PFSK-1 (cell line): ENCODE results near the gene HMBS.

ENCODE experiments used
- FOXP2 ChIP-seq: optimal IDR thresholded peaks from 2 replicates; pipeline ENCODE3; 2011; ENCODE audit warnings: borderline replicate concordance, control low read depth, inconsistent platforms; ENCODE audit not compliant: insufficient read depth; ENCODE audit errors: extremely low read length, extremely low read depth
- POLR2AphosphoS5 ChIP-seq: IDR thresholded peaks from 2 replicates; pipeline ENCODE4 v1.6.1; 2012; ENCODE audit warnings: low read depth, mild to moderate bottlenecking, control low read depth, low read length, moderate library complexity
- REST ChIP-seq, 2 experiments: IDR thresholded peaks; 2 replicates each; pipeline versions ENCODE4 v1.6.1 to v1.8.0; 2011 to 2012; ENCODE audit warnings: low read depth in 2 of 2, low read length in 2 of 2, control low read depth in 1 of 2, inconsistent platforms in 1 of 2, mild to moderate bottlenecking in 1 of 2, moderate library complexity in 1 of 2; ENCODE audit not compliant: insufficient read depth in 1 of 2
- SIN3A ChIP-seq: IDR thresholded peaks from 2 replicates; pipeline ENCODE4 v1.6.1; 2012; ENCODE audit warnings: mild to moderate bottlenecking, low read length, moderate library complexity, borderline replicate concordance; ENCODE audit not compliant: insufficient read depth
- TAF1 ChIP-seq: IDR thresholded peaks from 2 replicates; pipeline ENCODE4 v1.6.1; 2012; ENCODE audit warnings: low read length, control low read depth, borderline replicate concordance; ENCODE audit not compliant: insufficient read depth

Gene HMBS

GRCh38 chr11:119051440-119052162, 33.1 kb upstream of the HMBS start:
- TF ChIP-seq SIN3A = no peak
- no peak for TF ChIP-seq POLR2AphosphoS5
- TF ChIP-seq FOXP2 = no peak
- TF ChIP-seq TAF1 = no peak
- no peak for TF ChIP-seq REST (IDR thresholded peaks at IDR 0.05; ENCODE audit: insufficient read depth in 1 of 2, low read depth in 2 of 2, low read length in 2 of 2)

- TF ChIP-seq FOXP2 (no peak), SIN3A (no peak), TAF1 (no peak), POLR2AphosphoS5 (no peak), REST (IDR thresholded peaks at IDR 0.05; ENCODE audit: insufficient read depth in 1 of 2, low read depth in 2 of 2, low read length in 2 of 2) (no peak)
Measured at GRCh38 chr11:119052163-119052814, 32.4 kb upstream of the HMBS start.

- TF ChIP-seq FOXP2 (no peak), REST (IDR thresholded peaks at IDR 0.05; ENCODE audit: insufficient read depth in 1 of 2, low read depth in 2 of 2, low read length in 2 of 2) (no peak), POLR2AphosphoS5 (no peak), TAF1 (no peak), SIN3A (no peak)
Measured at GRCh38 chr11:119054418-119054817, 30.3 kb upstream of the HMBS start.

- no peak for TF ChIP-seq TAF1
- no peak for TF ChIP-seq SIN3A
- no peak for TF ChIP-seq POLR2AphosphoS5
Measured at GRCh38 chr11:119055901-119056300, 28.8 kb upstream of the HMBS start.

GRCh38 chr11:119056421-119056999, 28.2 kb upstream of the HMBS start:
- no peak for TF ChIP-seq SIN3A
- TF ChIP-seq POLR2AphosphoS5 = no peak
- no peak for TF ChIP-seq TAF1
- TF ChIP-seq FOXP2 = no peak
- TF ChIP-seq REST (IDR thresholded peaks at IDR 0.05; ENCODE audit: insufficient read depth in 1 of 2, low read depth in 2 of 2, low read length in 2 of 2) = no peak
